ENCODE data around the gene FEN1.

- TF ChIP-seq CTCF (IDR thresholded peaks at IDR 0.05) (no peak), POLR2A (IDR thresholded peaks at IDR 0.05; ENCODE audit: low read length) (no peak), HDAC2 (IDR thresholded peaks at IDR 0.05) (no peak), USF2 (IDR thresholded peaks at IDR 0.05) (no peak), HMGXB4 (CRISPR knock-in tag; IDR thresholded peaks at IDR 0.05; ENCODE audit: borderline replicate concordance) (no peak), EP300 (IDR thresholded peaks at IDR 0.05) (no peak), SMC3 (IDR thresholded peaks at IDR 0.05) (no peak), RAD21 (conservative IDR thresholded peaks at IDR 0.05 in 1 of 2, IDR thresholded peaks at IDR 0.05 in 1 of 2) (no peak), PHF8 (IDR thresholded peaks at IDR 0.05; ENCODE audit: borderline replicate concordance, low read depth) (no peak)
These were observed 48.0 kb upstream of the FEN1 start for GRCh38 chr11:61744609-61745156.

Data from A549 (cell line).